CD8-positive, alpha-beta memory T cell (primary cell): ENCODE measurements around the gene PPP3R1. TPM values are rescaled to one million over a fixed set of nuclear protein-coding genes. Genes with fewer than 3 reads are reported as not detected.

Experiments
- CTCF ChIA-PET: fragments of 350-600 bp; sonication (Branson Sonifier 250); formaldehyde crosslinking; loops from one replicate; lab custom pipeline; 2021; ENCODE audit warnings: antibody characterized with exemption; lab: Charles Lee
- POLR2A ChIA-PET: fragments of 350-600 bp; sonication (Branson Sonifier 250); formaldehyde crosslinking; loops from one replicate; lab custom pipeline; 2021; ENCODE audit warnings: antibody characterized with exemption; lab: Charles Lee
- DNase-seq, 5 donors: peaks; one replicate each; pipeline versions ENCODE4 v3.0.0 to v3.0.0-alpha.2; 2020 to 2022; ENCODE audit warnings: mixed read lengths in 1 of 5
- H3K27ac ChIP-seq: one replicate; pipeline ENCODE4 v1.7.0; 2013; ENCODE audit warnings: low read depth, mild to moderate bottlenecking, low read length, moderate library complexity
- H3K27me3 ChIP-seq: 2 replicates; pipeline ENCODE4 v1.7.0; 2013; ENCODE audit warnings: low read length, mild to moderate bottlenecking; ENCODE audit not compliant: insufficient read depth, poor library complexity, severe bottlenecking
- H3K36me3 ChIP-seq: 2 replicates; pipeline ENCODE4 v1.7.0; 2013; ENCODE audit warnings: mild to moderate bottlenecking, low read length, moderate library complexity; ENCODE audit not compliant: insufficient read depth
- H3K4me1 ChIP-seq: 2 replicates; pipeline ENCODE4 v1.7.0; 2013; ENCODE audit warnings: mild to moderate bottlenecking, low read length, moderate library complexity; ENCODE audit not compliant: insufficient read depth
- H3K4me3 ChIP-seq: 2 replicates; pipeline ENCODE4 v1.7.0; 2013; ENCODE audit warnings: mild to moderate bottlenecking, low read length
- H3K9me3 ChIP-seq: 2 replicates; pipeline ENCODE4 v1.7.0; 2013; ENCODE audit warnings: mild to moderate bottlenecking, low read length
- H3K27ac Mint-ChIP-seq, 8 donors: one replicate each; pipeline ENCODE4 v1.8.0; 2020 to 2021; ENCODE audit warnings: mixed read lengths in 8 of 8, mild to moderate bottlenecking in 6 of 8, inconsistent platforms in 3 of 8, moderate library complexity in 3 of 8
- H3K27me3 Mint-ChIP-seq, 2 donors: one replicate each; pipeline ENCODE4 v1.8.0; 2020 to 2021; ENCODE audit warnings: mixed read lengths in 2 of 2, mild to moderate bottlenecking in 1 of 2, moderate library complexity in 1 of 2
- H3K36me3 Mint-ChIP-seq, 3 donors: one replicate each; pipeline ENCODE4 v1.8.0; 2020 to 2021; ENCODE audit warnings: mixed read lengths in 3 of 3, inconsistent platforms in 1 of 3, mild to moderate bottlenecking in 1 of 3
- H3K4me1 Mint-ChIP-seq, 3 donors: one replicate each; pipeline ENCODE4 v1.8.0; 2020 to 2021; ENCODE audit warnings: mixed read lengths in 3 of 3, inconsistent platforms in 1 of 3, mild to moderate bottlenecking in 1 of 3
- H3K4me3 Mint-ChIP-seq, 7 donors: one replicate each; pipeline ENCODE4 v1.8.0; 2020 to 2021; ENCODE audit warnings: mixed read lengths in 7 of 7, mild to moderate bottlenecking in 6 of 7, moderate library complexity in 4 of 7, inconsistent platforms in 2 of 7
- H3K9me3 Mint-ChIP-seq, 5 donors: one replicate each; pipeline ENCODE4 v1.8.0; 2020 to 2022; ENCODE audit warnings: mixed read lengths in 5 of 5, mild to moderate bottlenecking in 3 of 5, moderate library complexity in 2 of 5, inconsistent platforms in 1 of 5
- polyA plus RNA-seq: library from polyadenylated mRNA; unstranded; fragments of 300-500 nt; fragmentation: Illumina TruSeq; gene quantifications from one replicate; pipeline ENCODE4 v1.2.3, GENCODE V29; 2021
- total RNA-seq, 2 experiments: library from RNA; stranded (reverse); gene quantifications; one replicate each; pipeline ENCODE4 v1.2.3, GENCODE V29; 2021

The PPP3R1 gene
- total and polyA plus RNA-seq, 3 experiments from 2014 or later: 4.2 to 86.1 (median 85.0) TPM

DNA sequence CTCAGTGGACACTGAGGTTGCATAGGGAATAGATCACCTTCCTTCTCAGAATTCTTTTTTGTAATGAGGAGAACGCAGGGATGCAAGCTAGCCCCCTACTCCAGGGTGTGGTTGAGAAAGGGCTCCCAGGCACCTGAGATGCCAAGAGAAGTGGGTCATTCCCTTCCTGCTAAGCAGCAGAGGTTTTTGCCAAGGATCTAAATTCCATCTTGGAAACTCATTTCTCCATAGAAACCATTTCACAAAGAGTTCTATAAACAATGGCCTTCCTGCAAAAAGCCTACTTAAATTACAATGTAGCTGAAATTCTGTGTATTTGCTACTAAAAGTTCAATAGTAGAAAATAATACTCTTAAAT lies 3.7 kb upstream of the PPP3R1 start:
- H3K27ac Mint-ChIP-seq: peak overlapping the region in 4 of 8 donors; percentile 14 to 68 (median 50)
- POLR2A ChIA-PET: no interaction called here
- CTCF ChIA-PET: no interaction called here
- H3K27ac ChIP-seq: no peak overlapping the region
- H3K4me1 Mint-ChIP-seq: peaks cover 21 to 41% (median 29%) of the 10 kb centered on the region in 3 donors
- H3K9me3 Mint-ChIP-seq: no peaks in the 10 kb centered on the region
- H3K4me1 ChIP-seq: peaks cover 10% of the 10 kb centered on the region
- H3K4me3 Mint-ChIP-seq: no peak overlapping the region
- no peaks in the 10 kb centered on the region for H3K9me3 ChIP-seq
- DNase-seq: no peak
- no peak overlapping the region for H3K4me3 ChIP-seq
- no peaks in the 10 kb centered on the region for H3K27me3 ChIP-seq
- peaks cover 0 to 9% of the 10 kb centered on the region in 2 donors for H3K27me3 Mint-ChIP-seq
- peaks cover 0 to 13% (median 0%) of the 10 kb centered on the region in 3 donors for H3K36me3 Mint-ChIP-seq
- no peaks in the 10 kb centered on the region for H3K36me3 ChIP-seq

DNA sequence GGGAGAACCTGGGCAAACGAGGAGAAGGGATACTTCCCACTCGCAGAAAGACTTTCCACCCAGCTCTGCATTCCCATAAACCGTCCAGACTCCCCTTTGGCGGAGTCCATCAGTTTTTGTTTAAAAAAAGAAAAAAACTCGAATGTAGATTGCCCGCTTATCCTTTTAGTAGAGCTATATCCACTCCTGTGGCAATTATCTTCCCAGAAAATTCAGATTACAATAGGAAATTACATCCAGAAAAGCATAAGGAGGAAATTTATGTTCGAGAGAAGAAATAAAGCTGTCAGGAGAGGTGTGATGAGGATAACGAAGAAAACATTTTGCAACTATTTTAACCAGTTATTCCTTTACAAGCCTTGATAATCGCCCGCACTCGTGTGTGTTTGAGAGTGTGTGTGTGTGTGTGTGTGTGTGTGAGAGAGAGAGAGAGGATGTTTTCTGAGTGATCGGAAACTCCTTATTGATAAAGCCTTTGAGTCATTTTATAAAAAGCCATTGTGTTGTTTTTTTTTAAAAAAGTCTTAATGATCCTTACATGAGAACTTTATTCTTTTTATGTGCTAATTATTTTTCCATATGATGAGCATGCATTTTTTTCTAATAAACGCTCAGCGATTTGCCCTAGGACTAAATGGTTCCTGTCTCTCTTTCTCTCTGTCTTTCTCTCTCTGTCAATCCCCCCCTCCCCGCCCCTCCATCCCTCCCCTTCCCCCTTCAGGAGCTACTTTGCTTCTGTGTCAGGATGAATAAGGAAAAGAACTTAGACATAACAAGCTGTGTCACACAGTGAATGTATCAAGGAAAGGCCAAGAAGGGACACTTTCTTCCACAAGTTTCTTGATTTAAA lies 1.1 kb upstream of the PPP3R1 start:
- peaks cover 0 to 9% of the 10 kb centered on the region in 2 donors for H3K27me3 Mint-ChIP-seq
- H3K9me3 Mint-ChIP-seq: no peaks in the 10 kb centered on the region

DNA sequence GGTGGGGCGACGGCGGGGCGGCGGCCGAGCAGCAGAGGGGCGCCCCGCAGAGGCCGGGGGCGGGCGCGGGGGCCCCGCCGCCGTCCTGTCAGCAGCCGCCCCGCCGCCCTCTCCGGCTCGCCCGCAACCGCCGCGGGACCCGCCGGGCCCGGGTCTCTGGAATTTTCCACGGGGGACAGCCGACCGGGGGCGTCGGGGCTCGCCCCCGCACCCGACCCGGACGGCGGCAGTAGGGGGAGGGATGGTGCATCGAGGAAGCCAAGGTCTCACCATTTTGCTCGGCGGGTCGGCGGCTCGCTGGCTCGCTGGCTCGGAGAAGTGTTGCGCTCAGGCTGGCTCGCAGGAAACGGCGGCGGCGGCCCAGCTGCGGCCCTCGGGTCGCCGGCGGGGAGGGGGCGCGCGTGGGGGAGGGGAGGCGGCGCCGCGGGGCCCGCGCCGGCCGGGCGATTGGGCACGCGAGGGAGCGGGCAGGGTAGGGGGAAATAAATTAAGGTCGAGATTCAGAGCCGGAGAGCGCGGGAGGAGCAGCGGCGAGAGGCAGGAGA lies 405 bp downstream of the PPP3R1 start:
- peaks cover 45% of the 10 kb centered on the region for H3K4me1 ChIP-seq
- Mint-ChIP-seq H3K4me1 (peaks cover 29 to 40% (median 36%) of the 10 kb centered on the region in 3 donors), H3K27me3 (peaks cover 0 to 9% of the 10 kb centered on the region in 2 donors), H3K36me3 (peaks cover 0 to 22% (median 0%) of the 10 kb centered on the region in 3 donors), H3K4me3 (peak overlapping the region; percentile 89 to 99 (median 97)), H3K27ac (peak overlapping the region in 7 of 8 donors; percentile 90 to 97 (median 94)), H3K9me3 (no peaks in the 10 kb centered on the region)
- CTCF ChIA-PET: interaction anchor here (1.0 to 2.8 kb wide), 5 partner anchors 45 to 99 kb away, joined by 4 to 16 read pairs (median 4); a partner anchor contains a TSS
- H3K36me3 ChIP-seq: no peaks in the 10 kb centered on the region
- peak; percentile 30 to 68 (median 41) for DNase-seq
- POLR2A ChIA-PET: interaction anchor here (0.5 to 2.8 kb wide), 5 partner anchors 14 to 264 kb away, joined by 3 to 21 read pairs (median 3); partner anchors contain the start of gene PNO1
- no peaks in the 10 kb centered on the region for H3K27me3 ChIP-seq
- H3K9me3 ChIP-seq: no peaks in the 10 kb centered on the region
- H3K4me3 ChIP-seq: no peak overlapping the region
- peak overlapping the region; percentile 87 for H3K27ac ChIP-seq

More for the DNA sequence above, 1.1 kb upstream of the PPP3R1 start:
- H3K27ac ChIP-seq: peak overlapping the region; percentile 93
- ChIA-PET CTCF (interaction anchor here (0.7 to 2.3 kb wide), 6 partner anchors 17 to 131 kb away, joined by 3 to 16 read pairs (median 4); a partner anchor contains a TSS), POLR2A (interaction anchor here (0.6 to 2.8 kb wide), 3 partner anchors 96 to 262 kb away, joined by 3 to 21 read pairs (median 3); partner anchors contain the start of gene PNO1)
- peaks cover 32% of the 10 kb centered on the region for H3K4me1 ChIP-seq
- no peaks in the 10 kb centered on the region for H3K27me3 ChIP-seq
- Mint-ChIP-seq H3K36me3 (peaks cover 0 to 22% (median 0%) of the 10 kb centered on the region in 3 donors), H3K4me3 (peak overlapping the region; percentile 92 to 99 (median 97)), H3K27ac (peak overlapping the region in 7 of 8 donors; percentile 93 to 99 (median 97)), H3K4me1 (peaks cover 29 to 41% (median 36%) of the 10 kb centered on the region in 3 donors)
- no peaks in the 10 kb centered on the region for H3K36me3 ChIP-seq
- H3K4me3 ChIP-seq: peak overlapping the region; percentile 83
- DNase-seq: peak in 4 of 5 donors; percentile 4 to 59 (median 40)
- no peaks in the 10 kb centered on the region for H3K9me3 ChIP-seq

DNA sequence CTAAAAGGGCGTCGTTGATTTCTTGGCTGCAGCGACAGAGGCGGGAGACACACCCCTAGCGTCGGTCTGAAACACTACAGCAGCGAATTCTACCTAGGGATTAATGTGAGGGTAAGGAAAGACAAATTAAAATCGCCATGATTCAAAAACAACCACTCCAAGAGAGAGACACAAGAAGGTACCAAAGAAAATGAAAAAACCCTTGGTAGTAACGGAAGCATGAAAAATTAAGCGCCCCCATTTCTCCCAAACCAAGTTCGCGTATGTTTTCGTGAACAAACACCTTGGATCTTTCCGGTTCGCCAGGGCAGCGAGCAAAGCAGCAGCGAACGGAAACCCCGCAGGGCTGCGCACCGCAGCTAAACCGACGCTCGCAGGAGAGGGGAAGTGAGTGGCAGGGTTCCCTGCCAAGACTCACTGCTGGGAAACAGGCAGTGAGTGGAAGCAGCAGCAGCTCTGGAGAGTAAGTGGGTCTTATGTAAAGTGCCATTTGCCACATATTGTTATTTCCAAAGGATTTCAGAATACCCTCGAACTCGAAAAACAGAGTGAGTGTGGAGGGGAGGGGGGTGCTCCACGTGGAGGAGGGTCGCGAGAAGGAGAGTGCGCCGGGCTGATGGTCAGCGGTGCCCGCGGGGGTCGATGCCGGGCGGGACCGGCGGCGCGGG lies 1.0 kb downstream of the PPP3R1 start:
- H3K9me3 ChIP-seq: no peaks in the 10 kb centered on the region
- H3K27ac ChIP-seq: peak overlapping the region; percentile 87
- peak overlapping the region; percentile 80 for H3K4me3 ChIP-seq
- no peaks in the 10 kb centered on the region for H3K9me3 Mint-ChIP-seq
- H3K4me1 ChIP-seq: peaks cover 51% of the 10 kb centered on the region
- peak overlapping the region in 5 of 8 donors; percentile 82 to 97 (median 95) for H3K27ac Mint-ChIP-seq
- peaks cover 0 to 9% of the 10 kb centered on the region in 2 donors for H3K27me3 Mint-ChIP-seq
- H3K36me3 ChIP-seq: no peaks in the 10 kb centered on the region
- H3K4me1 Mint-ChIP-seq: peaks cover 29 to 36% (median 36%) of the 10 kb centered on the region in 3 donors
- peak overlapping the region; percentile 89 to 99 (median 93) for H3K4me3 Mint-ChIP-seq
- DNase-seq: peak; percentile 60 to 87 (median 80)
- POLR2A ChIA-PET: interaction anchor here (1.0 to 2.8 kb wide), 2 partner anchors 15 to 94 kb away, joined by 3 to 21 read pairs; partner anchors contain the start of gene PNO1
- CTCF ChIA-PET: interaction anchor here (1.0 to 2.8 kb wide), 3 partner anchors 44 to 94 kb away, joined by 3 to 8 read pairs (median 4); partner anchors contain the start of gene PNO1
- no peaks in the 10 kb centered on the region for H3K27me3 ChIP-seq
- peaks cover 0 to 22% (median 0%) of the 10 kb centered on the region in 3 donors for H3K36me3 Mint-ChIP-seq

DNA sequence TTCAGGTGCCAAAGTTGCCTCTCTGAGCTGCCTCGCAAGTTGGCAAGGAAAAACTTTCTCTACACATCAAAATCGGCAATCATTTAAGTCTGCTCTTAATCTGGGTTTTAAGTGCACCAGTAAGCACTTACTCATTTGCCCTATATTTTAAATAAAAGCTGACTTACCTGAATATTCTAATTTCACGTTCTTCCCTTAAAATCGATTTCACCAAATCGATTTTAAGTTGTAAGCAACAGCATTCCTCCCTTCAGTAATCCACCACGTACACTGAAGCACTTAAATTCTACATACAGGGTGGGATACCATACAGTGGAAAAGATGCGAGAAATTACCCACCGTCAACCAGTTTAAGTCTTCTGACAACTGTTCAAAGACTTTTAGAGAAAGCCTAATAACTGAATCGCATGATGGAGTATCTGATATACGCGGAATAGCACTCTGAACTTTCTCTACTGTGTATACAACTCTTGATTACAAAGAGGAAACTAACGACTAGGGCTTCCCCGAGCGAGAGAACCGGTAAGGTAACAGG lies 1.6 kb downstream of the PPP3R1 start:
- peak overlapping the region; percentile 87 for H3K27ac ChIP-seq
- DNase-seq: no peak
- Mint-ChIP-seq H3K36me3 (peaks cover 0 to 22% (median 0%) of the 10 kb centered on the region in 3 donors), H3K4me3 (peak overlapping the region; percentile 89 to 99 (median 93)), H3K27me3 (peaks cover 0 to 9% of the 10 kb centered on the region in 2 donors), H3K9me3 (no peaks in the 10 kb centered on the region), H3K4me1 (peaks cover 25 to 34% (median 32%) of the 10 kb centered on the region in 3 donors), H3K27ac (peak overlapping the region in 5 of 8 donors; percentile 82 to 97 (median 95))
- ChIA-PET CTCF (interaction anchor here (0.7 to 2.8 kb wide), 6 partner anchors 44 to 93 kb away, joined by 3 to 8 read pairs (median 4); partner anchors contain the start of gene PNO1), POLR2A (interaction anchor here (1.0 to 2.8 kb wide), 3 partner anchors 14 to 94 kb away, joined by 3 to 21 read pairs (median 4); partner anchors contain the start of gene PNO1)
- peaks cover 52% of the 10 kb centered on the region for H3K4me1 ChIP-seq
- H3K27me3 ChIP-seq: no peaks in the 10 kb centered on the region
- H3K9me3 ChIP-seq: no peaks in the 10 kb centered on the region
- H3K4me3 ChIP-seq: peak overlapping the region; percentile 80
- no peaks in the 10 kb centered on the region for H3K36me3 ChIP-seq

DNA sequence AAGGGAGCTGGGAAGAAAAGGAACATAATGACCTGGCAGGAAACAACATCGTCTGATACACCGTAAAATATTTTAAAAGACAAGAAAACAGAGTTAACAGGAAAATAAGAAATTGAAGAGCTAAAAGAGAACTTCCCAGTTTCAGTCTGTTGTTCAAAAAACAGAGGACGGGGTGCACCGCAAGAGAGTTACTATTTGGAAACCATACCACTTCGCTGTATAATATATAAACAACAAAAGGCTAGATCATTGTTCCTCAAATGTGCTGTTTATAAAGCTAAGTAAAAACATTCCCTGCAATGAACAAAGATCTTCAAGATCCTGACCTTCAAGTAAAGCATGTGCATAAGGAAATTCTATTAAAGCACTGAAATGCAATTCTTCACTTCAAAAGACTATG lies 2.1 kb downstream of the PPP3R1 start:
- peak overlapping the region in 5 of 8 donors; percentile 82 to 97 (median 95) for H3K27ac Mint-ChIP-seq
- Histone ChIP-seq H3K27ac (peak overlapping the region; percentile 87), H3K4me3 (peak overlapping the region; percentile 80), H3K27me3 (no peaks in the 10 kb centered on the region), H3K9me3 (no peaks in the 10 kb centered on the region), H3K4me1 (peaks cover 52% of the 10 kb centered on the region), H3K36me3 (no peaks in the 10 kb centered on the region)
- no peaks in the 10 kb centered on the region for H3K9me3 Mint-ChIP-seq
- no peak for DNase-seq
- H3K36me3 Mint-ChIP-seq: peaks cover 0 to 22% (median 0%) of the 10 kb centered on the region in 3 donors
- POLR2A ChIA-PET: interaction anchor here (1.0 kb wide), 1 partner anchor 14 kb away, joined by 4 read pairs; no protein-coding TSS in a partner anchor
- CTCF ChIA-PET: interaction anchor here (0.7 to 2.8 kb wide), 6 partner anchors 54 to 93 kb away, joined by 3 to 8 read pairs (median 3); partner anchors contain the start of gene PNO1
- H3K4me1 Mint-ChIP-seq: peaks cover 23 to 33% (median 27%) of the 10 kb centered on the region in 3 donors
- H3K27me3 Mint-ChIP-seq: peaks cover 0 to 9% of the 10 kb centered on the region in 2 donors
- H3K4me3 Mint-ChIP-seq: peak overlapping the region; percentile 89 to 99 (median 93)

DNA sequence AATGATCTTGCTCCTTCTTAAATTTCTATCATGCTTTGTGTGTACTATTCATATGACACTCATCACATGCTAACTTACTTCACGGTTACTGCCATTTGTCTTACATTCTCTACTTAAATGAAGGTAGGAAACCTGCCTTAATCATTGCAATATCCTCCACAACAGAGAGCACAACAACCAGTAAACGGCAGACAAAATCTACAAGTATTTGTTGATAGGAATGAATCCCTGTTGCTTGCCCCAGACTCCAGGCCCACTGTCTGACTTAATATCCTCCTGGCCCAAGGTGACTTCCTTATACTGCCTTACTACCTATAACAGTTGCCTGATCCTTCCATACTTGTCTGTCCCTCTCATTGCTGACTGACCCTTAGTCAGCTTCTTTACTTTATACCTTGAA lies 3.5 kb downstream of the PPP3R1 start:
- Mint-ChIP-seq H3K4me3 (no peak overlapping the region), H3K36me3 (peaks cover 0 to 22% (median 0%) of the 10 kb centered on the region in 3 donors), H3K27me3 (peaks cover 0 to 9% of the 10 kb centered on the region in 2 donors), H3K27ac (peak overlapping the region in 2 of 8 donors; percentile 35 to 66), H3K9me3 (no peaks in the 10 kb centered on the region), H3K4me1 (peaks cover 10 to 23% (median 13%) of the 10 kb centered on the region in 3 donors)
- no peak for DNase-seq
- no peak overlapping the region for H3K4me3 ChIP-seq
- no peaks in the 10 kb centered on the region for H3K36me3 ChIP-seq
- CTCF ChIA-PET: interaction anchor here (1.3 kb wide), 1 partner anchor 57 kb away, joined by 3 read pairs; no protein-coding TSS in a partner anchor
- H3K27ac ChIP-seq: no peak overlapping the region
- H3K9me3 ChIP-seq: no peaks in the 10 kb centered on the region
- H3K4me1 ChIP-seq: peaks cover 61% of the 10 kb centered on the region
- no peaks in the 10 kb centered on the region for H3K27me3 ChIP-seq
- POLR2A ChIA-PET: no interaction called here
